ENCODE measurements around the gene TLL2.

The TLL2 gene

GRCh38 chr10:96400465-96400864 lies 113.3 kb downstream of the TLL2 start:
- no peak for TF ChIP-seq CTCF (IDR thresholded peaks at IDR 0.05; ENCODE audit: insufficient read depth, low read length, poor library complexity, severe bottlenecking)
- Histone ChIP-seq H3K36me3 (ENCODE audit: control insufficient read depth, insufficient read depth, low read length) (no peaks in the 10 kb centered on the region), H3K4me3 (replicated peaks; ENCODE audit: low read depth, low read length) (no peak overlapping the region), H3K27me3 (replicated peaks; ENCODE audit: control insufficient read depth, insufficient read depth, low read length) (no peaks in the 10 kb centered on the region; the same call in none of the 2 replicates)
- no peak for DNase-seq (ENCODE audit: extremely low read depth, insufficient read length)

- Histone ChIP-seq H3K4me3 (replicated peaks; ENCODE audit: low read depth, low read length) (no peak overlapping the region), H3K27me3 (replicated peaks; ENCODE audit: control insufficient read depth, insufficient read depth, low read length) (no peaks in the 10 kb centered on the region; the same call in none of the 2 replicates), H3K36me3 (ENCODE audit: control insufficient read depth, insufficient read depth, low read length) (no peaks in the 10 kb centered on the region)
- no peak for TF ChIP-seq CTCF (IDR thresholded peaks at IDR 0.05; ENCODE audit: insufficient read depth, low read length, poor library complexity, severe bottlenecking)
- DNase-seq (ENCODE audit: extremely low read depth, insufficient read length): no peak
Measured at GRCh38 chr10:96397902-96398301, 115.8 kb downstream of the TLL2 start.

- Histone ChIP-seq H3K27me3 (replicated peaks; ENCODE audit: control insufficient read depth, insufficient read depth, low read length) (no peaks in the 10 kb centered on the region; the same call in none of the 2 replicates), H3K4me3 (replicated peaks; ENCODE audit: low read depth, low read length) (no peak overlapping the region)
Measured at GRCh38 chr10:96395931-96396877, 117.5 kb downstream of the TLL2 start.

GRCh38 chr10:96390460-96390864 lies 123.3 kb downstream of the TLL2 start:
- TF ChIP-seq CTCF (IDR thresholded peaks at IDR 0.05; ENCODE audit: insufficient read depth, low read length, poor library complexity, severe bottlenecking): no peak
- no peak for DNase-seq (ENCODE audit: extremely low read depth, insufficient read length)
- no peaks in the 10 kb centered on the region for H3K36me3 ChIP-seq (ENCODE audit: control insufficient read depth, insufficient read depth, low read length)
- peaks cover 2% of the 10 kb centered on the region for H3K27me3 ChIP-seq (replicated peaks; ENCODE audit: control insufficient read depth, insufficient read depth, low read length)
- H3K4me3 ChIP-seq (replicated peaks; ENCODE audit: low read depth, low read length): no peak overlapping the region

More at GRCh38 chr10:96395931-96396877, 117.5 kb downstream of the TLL2 start:
- DNase-seq (ENCODE audit: extremely low read depth, insufficient read length): peak; percentile 34
- no peaks in the 10 kb centered on the region for H3K36me3 ChIP-seq (ENCODE audit: control insufficient read depth, insufficient read depth, low read length)
- TF ChIP-seq CTCF (IDR thresholded peaks at IDR 0.05; ENCODE audit: insufficient read depth, low read length, poor library complexity, severe bottlenecking): peak; percentile 90

GRCh38 chr10:96389785-96390184 lies 123.9 kb downstream of the TLL2 start:
- H3K27me3 ChIP-seq (replicated peaks; ENCODE audit: control insufficient read depth, insufficient read depth, low read length): peaks cover 2% of the 10 kb centered on the region
- TF ChIP-seq CTCF (IDR thresholded peaks at IDR 0.05; ENCODE audit: insufficient read depth, low read length, poor library complexity, severe bottlenecking): no peak
- no peak for DNase-seq (ENCODE audit: extremely low read depth, insufficient read length)

More at GRCh38 chr10:96389785-96390184, 123.9 kb downstream of the TLL2 start:
- H3K36me3 ChIP-seq (ENCODE audit: control insufficient read depth, insufficient read depth, low read length): no peaks in the 10 kb centered on the region
- H3K4me3 ChIP-seq (replicated peaks; ENCODE audit: low read depth, low read length): no peak overlapping the region

Data from GM06990 (cell line).